Midbrain (tissue), 1 donor: ENCODE measurements around the gene CALCA.
"Not testable (repeated sequence)": the region's sequence is repeated elsewhere in the genome, so short reads cannot be mapped to it uniquely, and the experiment has no call there.

Experiments used
- DNase-seq: peaks from one replicate; lab custom pipeline; 2025; lab: John Stamatoyannopoulos, UW

Gene CALCA

GRCh38 chr11:14971865-14972580 lies at the start of gene CALCA:
Gene CALCA, minus strand, starts transcription at chr11:14972351. Its CDS starts 1,159 bp downstream, at chr11:14971192.
- DNase-seq: no peak

GRCh38 chr11:15016200-15016599 lies 44.0 kb upstream of the CALCA start:
- DNase-seq: no peak

GRCh38 chr11:15011776-15012345 lies 39.7 kb upstream of the CALCA start:
- DNase-seq: no peak

GRCh38 chr11:15010865-15011264 lies 38.7 kb upstream of the CALCA start:
- no peak for DNase-seq

GRCh38 chr11:15006139-15006759 lies 34.1 kb upstream of the CALCA start:
- DNase-seq: no peak

GRCh38 chr11:14988133-14988532 lies 16.0 kb upstream of the CALCA start:
- DNase-seq: not testable (repeated sequence)

- DNase-seq: no peak
These were observed 9.4 kb upstream of the CALCA start for GRCh38 chr11:14981507-14981906.

- DNase-seq: no peak
These were observed 8.7 kb upstream of the CALCA start for GRCh38 chr11:14980854-14981253.

- no peak for DNase-seq
These were observed 5.1 kb upstream of the CALCA start for GRCh38 chr11:14977101-14977880.

GRCh38 chr11:14975252-14975587 lies 3.1 kb upstream of the CALCA start:
- no peak for DNase-seq

- DNase-seq: no peak
These were observed 2.5 kb upstream of the CALCA start for GRCh38 chr11:14974515-14975251.

GRCh38 chr11:14973621-14974514 lies 1.7 kb upstream of the CALCA start:
- no peak for DNase-seq

GRCh38 chr11:14972581-14973495 lies 687 bp upstream of the CALCA start:
- DNase-seq: no peak

- DNase-seq: no peak
These were observed 2.2 kb downstream of the CALCA start for GRCh38 chr11:14969901-14970323.

- DNase-seq: no peak
These were observed 4.4 kb downstream of the CALCA start for GRCh38 chr11:14967581-14968243.

- no peak for DNase-seq
These were observed 16.0 kb downstream of the CALCA start for GRCh38 chr11:14956111-14956510.

GRCh38 chr11:14954581-14954980 lies 17.6 kb downstream of the CALCA start:
- no peak for DNase-seq

- DNase-seq: no peak
These were observed 18.2 kb downstream of the CALCA start for GRCh38 chr11:14953904-14954303.

- DNase-seq: no peak
These were observed 22.6 kb downstream of the CALCA start for GRCh38 chr11:14949437-14950147.
